ENCODE measurements around the gene TIRAP. TPM values are rescaled to one million over a fixed set of nuclear protein-coding genes. Genes with fewer than 3 reads are reported as not detected.

Gene TIRAP
- total and polyA plus RNA-seq, 9 of the 15 experiments (the other 6 are each of a cell fraction or from before 2014, with no cell fraction given) = 0.60 to 8.7 (median 3.7) TPM

- TF ChIP-seq RCOR1 (IDR thresholded peaks at IDR 0.05; ENCODE audit: borderline replicate concordance in 1 of 2, low read depth in 2 of 2, low read length in 2 of 2) = peak in 1 of 2 experiments; percentile 66; a peak in 1 of 4 replicates
- no peak for TF ChIP-seq CTCFL (IDR thresholded peaks at IDR 0.05; ENCODE audit: borderline replicate concordance, insufficient read depth, low read depth, low read length, poor library complexity, severe bottlenecking)
- no peak for TF ChIP-seq MAX (CRISPR knock-in tag; IDR thresholded peaks at IDR 0.05)
- TF ChIP-seq SMARCA4 (IDR thresholded peaks at IDR 0.05) = peak; percentile 55; the same call in 1 of the 2 replicates
- TF ChIP-seq MYC (IDR thresholded peaks at IDR 0.05; ENCODE audit: low read depth, low read length) = no peak
- TF ChIP-seq MYC (CRISPR knock-in tag; IDR thresholded peaks at IDR 0.05; ENCODE audit: borderline replicate concordance, low read depth) = no peak
- no peak for TF ChIP-seq SFPQ (IDR thresholded peaks at IDR 0.05; ENCODE audit: low read depth, low read length)
- TF ChIP-seq HOXB6 (CRISPR knock-in tag; IDR thresholded peaks at IDR 0.05; ENCODE audit: borderline replicate concordance) = no peak
- TF ChIP-seq E2F8 (IDR thresholded peaks at IDR 0.05; ENCODE audit: low read depth, partially characterized antibody) = no peak
- TF ChIP-seq NFIC (IDR thresholded peaks at IDR 0.05) = peak; percentile 96
- no peak for TF ChIP-seq THRA (IDR thresholded peaks at IDR 0.05)
- TF ChIP-seq CEBPB (tag; IDR thresholded peaks at IDR 0.05) = no peak
- no peak for TF ChIP-seq NRF1 (conservative IDR thresholded peaks at IDR 0.05 in 1 of 2, IDR thresholded peaks at IDR 0.05 in 1 of 2)
- no peak for TF ChIP-seq NFXL1 (CRISPR knock-in tag; IDR thresholded peaks at IDR 0.05)
- no peak for TF ChIP-seq MCM3 (IDR thresholded peaks at IDR 0.05)
Observed at GRCh38 chr11:126284829-126285228, 1.9 kb downstream of the TIRAP start (continued).

Data from K562 (cell line).